Tibial artery (tissue), 4 donors: ENCODE measurements around the gene ATP13A1.

Experiments
- DNase-seq, 2 donors: peaks; one replicate each; pipeline ENCODE4 v3.0.0-alpha.2; 2019
- H3K27ac ChIP-seq, 2 donors: fragments of 200-600 bp; sonication (generic) in 1 of 2; 1 replicate in 1 of 2; 2 replicates in 1 of 2; pipeline ENCODE4 v1.5.1; 2018 to 2019; ENCODE audit warnings: mild to moderate bottlenecking in 1 of 2
- H3K27me3 ChIP-seq, 2 donors: fragments of 200-600 bp; sonication (generic) in 1 of 2; one replicate each; pipeline versions ENCODE4 v1.5.1 to v1.6.0; 2016 to 2019
- H3K36me3 ChIP-seq, 3 donors: fragments of 200-600 bp; sonication (generic) in 2 of 3; one replicate each; pipeline ENCODE4 v1.5.1; 2016 to 2019; ENCODE audit warnings: mild to moderate bottlenecking in 2 of 3
- H3K4me1 ChIP-seq, 4 donors: fragments of 200-600 bp; sonication (generic) in 2 of 4; 1 replicate in 3 of 4; 2 replicates in 1 of 4; pipeline ENCODE4 v1.5.1; 2016 to 2019
- H3K4me3 ChIP-seq, 2 donors: fragments of 200-600 bp; sonication (generic) in 1 of 2; 1 replicate in 1 of 2; 2 replicates in 1 of 2; pipeline ENCODE4 v1.5.1; 2018 to 2019; ENCODE audit warnings: mild to moderate bottlenecking in 2 of 2
- H3K9me3 ChIP-seq, 3 donors: fragments of 200-600 bp; sonication (generic) in 1 of 3; one replicate each; pipeline ENCODE4 v1.5.1; 2016 to 2019
- CTCF ChIP-seq, 2 experiments: fragments of 200-600 bp in 1 of 2; fragments of 450-650 bp in 1 of 2; IDR thresholded peaks; one replicate each; pipeline ENCODE4 v1.5.1; 2017 to 2019; ENCODE audit warnings: antibody characterized with exemption in 2 of 2, mild to moderate bottlenecking in 1 of 2, moderate library complexity in 1 of 2
- intact Hi-C: fragments of 100-400 bp; cut with DNase I; formaldehyde crosslinking; loops from one replicate; pipeline ENCODE4 v1.15.0; 2023; ENCODE audit warnings: low total_unique reads

ATP13A1 gene

GRCh38 chr19:19631346-19631745 lies 32.1 kb downstream of the ATP13A1 start:
- H3K36me3 ChIP-seq, result peaks cover 6 to 38% (median 22%) of the 10 kb centered on the region in 3 donors
- peaks cover 0 to 21% (median 12%) of the 10 kb centered on the region in 4 donors for H3K4me1 ChIP-seq
- intact Hi-C loops, result no loop called here
- no peak overlapping the region for H3K27ac ChIP-seq
- no peak for TF ChIP-seq CTCF (IDR thresholded peaks at IDR 0.05)
- H3K9me3 ChIP-seq, result no peaks in the 10 kb centered on the region
- no peak for DNase-seq
- no peak overlapping the region for H3K4me3 ChIP-seq
- peaks cover 0 to 24% of the 10 kb centered on the region in 2 donors for H3K27me3 ChIP-seq

- no peaks in the 10 kb centered on the region for H3K9me3 ChIP-seq
- peaks cover 6 to 32% (median 18%) of the 10 kb centered on the region in 3 donors for H3K36me3 ChIP-seq
- H3K4me1 ChIP-seq, result peaks cover 0 to 21% (median 12%) of the 10 kb centered on the region in 4 donors
- TF ChIP-seq CTCF (IDR thresholded peaks at IDR 0.05), result no peak
- no peak overlapping the region for H3K4me3 ChIP-seq
- intact Hi-C loops, result no loop called here
- H3K27me3 ChIP-seq, result peaks cover 0 to 26% of the 10 kb centered on the region in 2 donors
- DNase-seq, result no peak
- H3K27ac ChIP-seq, result no peak overlapping the region
These were observed 33.0 kb downstream of the ATP13A1 start for GRCh38 chr19:19630426-19630825.

- DNase-seq, result no peak
- H3K27ac ChIP-seq, result no peak overlapping the region
- no peak for TF ChIP-seq CTCF (IDR thresholded peaks at IDR 0.05)
- peaks cover 0 to 26% of the 10 kb centered on the region in 2 donors for H3K27me3 ChIP-seq
- peaks cover 0 to 21% (median 12%) of the 10 kb centered on the region in 4 donors for H3K4me1 ChIP-seq
- intact Hi-C loops, result no loop called here
- H3K36me3 ChIP-seq, result peaks cover 6 to 28% (median 14%) of the 10 kb centered on the region in 3 donors
- H3K9me3 ChIP-seq, result no peaks in the 10 kb centered on the region
- no peak overlapping the region for H3K4me3 ChIP-seq
These were observed 33.4 kb downstream of the ATP13A1 start for GRCh38 chr19:19630062-19630414.

GRCh38 chr19:19628501-19629134 lies 34.9 kb downstream of the ATP13A1 start:
- intact Hi-C loops, result no loop called here
- Histone ChIP-seq H3K9me3 (no peaks in the 10 kb centered on the region), H3K36me3 (peaks cover 0 to 24% (median 11%) of the 10 kb centered on the region in 3 donors), H3K27ac (no peak overlapping the region), H3K27me3 (peaks cover 0 to 26% of the 10 kb centered on the region in 2 donors), H3K4me3 (peak overlapping the region in 1 of 2 donors; percentile 50), H3K4me1 (peaks cover 0 to 21% (median 12%) of the 10 kb centered on the region in 4 donors)
- no peak for TF ChIP-seq CTCF (IDR thresholded peaks at IDR 0.05)
- DNase-seq, result no peak

- no peak within 1 kb of the TSS for H3K27ac ChIP-seq
- no peak for TF ChIP-seq CTCF (IDR thresholded peaks at IDR 0.05)
- intact Hi-C loops, result no loop called here
- peak within 1 kb of the TSS; percentile 29 to 50 for H3K4me3 ChIP-seq
- peaks cover 0 to 19% (median 9%) of the 10 kb centered on the region in 3 donors for H3K36me3 ChIP-seq
- H3K9me3 ChIP-seq, result no peaks in the 10 kb centered on the region
- no peak for DNase-seq
- H3K4me1 ChIP-seq, result peaks cover 0 to 21% (median 12%) of the 10 kb centered on the region in 4 donors
- H3K27me3 ChIP-seq, result peaks cover 0 to 26% of the 10 kb centered on the region in 2 donors
These were observed 35.6 kb downstream of the ATP13A1 start, which contains the start of gene LPAR2 for GRCh38 chr19:19627621-19628500. Gene LPAR2 (minus strand): TSS chr19:19628220. CDS start chr19:19627275, 945 bp downstream.
